Nephron (organoid): ENCODE measurements around the gene PHETA1.

Experiments
- H3K27ac Mint-ChIP-seq, 3 experiments: 2 replicates each; pipeline ENCODE4 v1.8.0; 2020; ENCODE audit warnings: mixed read lengths in 3 of 3, mild to moderate bottlenecking in 2 of 3, moderate library complexity in 1 of 3
- H3K27me3 Mint-ChIP-seq: 2 replicates; pipeline ENCODE4 v1.8.0; 2021; ENCODE audit warnings: low read depth, mild to moderate bottlenecking, moderate library complexity, mixed read lengths
- H3K36me3 Mint-ChIP-seq: 2 replicates; pipeline ENCODE4 v1.8.0; 2020; ENCODE audit warnings: low read depth, mixed read lengths
- H3K4me1 Mint-ChIP-seq: 2 replicates; pipeline ENCODE4 v1.8.0; 2020; ENCODE audit warnings: mixed read lengths
- H3K4me3 Mint-ChIP-seq, 3 experiments: 2 replicates each; pipeline ENCODE4 v1.8.0; 2020; ENCODE audit warnings: mild to moderate bottlenecking in 3 of 3, mixed read lengths in 3 of 3, moderate library complexity in 2 of 3
- H3K9me3 Mint-ChIP-seq: 2 replicates; pipeline ENCODE4 v1.8.0; 2020; ENCODE audit warnings: mixed read lengths
- CTCF ChIP-seq, 3 experiments: fragments of 200-600 bp; sonication (generic); IDR thresholded peaks; one replicate each; pipeline ENCODE4 v1.5.0; 2021; ENCODE audit warnings: antibody characterized with exemption in 3 of 3; ENCODE audit not compliant: unreplicated experiment in 3 of 3

Gene PHETA1

GRCh38 chr12:111355201-111355925 lies 13.5 kb downstream of the PHETA1 start:
- no peak overlapping the region for H3K27ac Mint-ChIP-seq
- TF ChIP-seq CTCF (IDR thresholded peaks at IDR 0.05; ENCODE audit: unreplicated experiment in 3 of 3) = no peak
- H3K27me3 Mint-ChIP-seq = peaks cover 4% of the 10 kb centered on the region
- peaks cover 6% of the 10 kb centered on the region for H3K4me1 Mint-ChIP-seq
- no peaks in the 10 kb centered on the region for H3K36me3 Mint-ChIP-seq
- no peak overlapping the region for H3K4me3 Mint-ChIP-seq
- no peaks in the 10 kb centered on the region for H3K9me3 Mint-ChIP-seq

GRCh38 chr12:111354511-111354910 lies 14.4 kb downstream of the PHETA1 start:
- no peak for TF ChIP-seq CTCF (IDR thresholded peaks at IDR 0.05; ENCODE audit: unreplicated experiment in 3 of 3)
- no peak overlapping the region for H3K27ac Mint-ChIP-seq
- H3K4me1 Mint-ChIP-seq = peaks cover 3% of the 10 kb centered on the region
- peaks cover 4% of the 10 kb centered on the region for H3K27me3 Mint-ChIP-seq
- peaks cover 4% of the 10 kb centered on the region for H3K9me3 Mint-ChIP-seq
- H3K36me3 Mint-ChIP-seq = peaks cover 3% of the 10 kb centered on the region
- no peak overlapping the region for H3K4me3 Mint-ChIP-seq

- Mint-ChIP-seq H3K36me3 (peaks cover 11% of the 10 kb centered on the region), H3K4me3 (no peak overlapping the region), H3K27me3 (peaks cover 4% of the 10 kb centered on the region), H3K9me3 (peaks cover 10% of the 10 kb centered on the region), H3K27ac (no peak overlapping the region), H3K4me1 (no peaks in the 10 kb centered on the region)
- TF ChIP-seq CTCF (IDR thresholded peaks at IDR 0.05; ENCODE audit: unreplicated experiment in 3 of 3) = no peak
These were observed 15.1 kb downstream of the PHETA1 start for GRCh38 chr12:111353603-111354295.

DNA sequence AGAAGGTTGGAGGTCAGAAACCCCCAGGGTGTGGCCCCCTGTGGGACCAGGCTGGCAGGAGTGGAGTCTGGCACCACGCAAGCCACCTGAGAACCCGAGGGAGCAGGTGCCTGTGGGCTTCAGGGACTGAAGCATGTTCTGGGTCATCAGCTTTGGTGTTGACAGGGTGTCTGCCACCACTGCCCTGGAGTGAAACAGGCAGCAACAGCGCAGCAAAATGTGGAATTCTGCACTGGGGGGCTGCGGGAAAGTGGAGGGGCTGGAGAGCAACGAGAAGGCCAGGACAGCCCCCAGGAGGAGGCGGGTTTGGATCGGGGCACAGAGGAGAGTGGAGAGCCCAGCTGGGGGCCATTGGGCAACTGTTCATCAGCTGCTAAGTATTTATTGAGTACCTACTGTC lies 15.9 kb downstream of the PHETA1 start:
- no peak for TF ChIP-seq CTCF (IDR thresholded peaks at IDR 0.05; ENCODE audit: unreplicated experiment in 3 of 3)
- Mint-ChIP-seq H3K9me3 (peaks cover 15% of the 10 kb centered on the region), H3K4me1 (no peaks in the 10 kb centered on the region), H3K4me3 (no peak overlapping the region), H3K27me3 (peaks cover 4% of the 10 kb centered on the region), H3K36me3 (peaks cover 18% of the 10 kb centered on the region), H3K27ac (no peak overlapping the region)

DNA sequence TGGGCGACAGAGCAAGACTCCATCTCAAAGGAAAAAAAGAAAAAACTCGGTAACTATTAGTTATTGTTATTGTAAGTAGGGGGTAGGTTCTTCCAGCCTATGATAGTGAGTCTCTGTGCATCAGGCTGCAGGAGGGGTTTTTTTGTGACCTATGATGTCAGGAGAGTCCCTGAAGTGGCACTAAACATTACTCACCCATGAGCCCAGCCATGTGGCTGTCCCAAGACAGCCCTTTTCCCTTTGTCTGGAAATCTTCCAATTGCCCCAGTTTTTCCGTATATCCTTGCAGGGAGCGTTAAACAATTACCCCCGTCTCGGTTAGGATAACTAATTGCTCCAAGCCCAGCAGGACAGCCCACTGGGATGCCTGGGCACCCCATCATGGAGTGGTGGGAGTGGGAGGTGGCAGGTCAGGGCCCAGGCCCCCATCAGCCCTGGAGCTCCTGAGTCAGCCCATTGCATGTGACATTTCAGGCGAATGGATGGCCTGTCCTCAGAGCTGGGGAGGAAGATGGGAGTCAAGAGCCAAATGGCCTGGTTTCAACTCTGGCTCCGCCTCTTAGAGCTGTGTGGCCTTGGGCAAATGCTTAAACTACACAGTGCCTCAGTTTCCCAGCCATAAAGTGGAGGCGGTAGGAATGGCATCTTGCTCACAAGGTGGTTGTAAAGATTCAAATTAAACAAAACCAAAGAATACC lies 16.4 kb downstream of the PHETA1 start:
- H3K36me3 Mint-ChIP-seq = peaks cover 20% of the 10 kb centered on the region
- no peak for TF ChIP-seq CTCF (IDR thresholded peaks at IDR 0.05; ENCODE audit: unreplicated experiment in 3 of 3)
- no peak overlapping the region for H3K27ac Mint-ChIP-seq
- peaks cover 4% of the 10 kb centered on the region for H3K27me3 Mint-ChIP-seq
- H3K9me3 Mint-ChIP-seq = peaks cover 17% of the 10 kb centered on the region
- H3K4me1 Mint-ChIP-seq = no peaks in the 10 kb centered on the region
- no peak overlapping the region for H3K4me3 Mint-ChIP-seq
